HepG2 (cell line): ENCODE measurements around the gene MCU.

Source experiments
- HDAC2 ChIP-seq: sonication (generic); formaldehyde crosslinking; IDR thresholded peaks from 2 replicates; pipeline ENCODE4 v1.4.0; 2020; ENCODE audit warnings: missing genetic modification reagents
- MAFG ChIP-seq: sonication (generic); formaldehyde crosslinking; IDR thresholded peaks from 2 replicates; pipeline ENCODE4 v1.5.1; 2020; ENCODE audit warnings: mild to moderate bottlenecking, missing genetic modification reagents
- POLR2A ChIP-seq, 2 experiments: IDR thresholded peaks; 2 replicates each; pipeline ENCODE4 v1.6.1; 2011; ENCODE audit warnings: low read depth in 2 of 2, low read length in 2 of 2, mild to moderate bottlenecking in 1 of 2, moderate library complexity in 1 of 2; ENCODE audit not compliant: insufficient read depth in 1 of 2
- RXRA ChIP-seq: sonication (generic); formaldehyde crosslinking; IDR thresholded peaks from 2 replicates; pipeline ENCODE4 v1.5.1; 2020; ENCODE audit warnings: missing genetic modification reagents
- SIX1 ChIP-seq: sonication (generic); formaldehyde crosslinking; IDR thresholded peaks from 2 replicates; pipeline ENCODE4 v1.4.0; 2020; ENCODE audit warnings: missing genetic modification reagents, borderline replicate concordance
- SP5 ChIP-seq: IDR thresholded peaks from 2 replicates; pipeline ENCODE4 v1.6.1; 2016; ENCODE audit warnings: low read depth, borderline replicate concordance
- ZNF124 ChIP-seq: sonication (generic); formaldehyde crosslinking; IDR thresholded peaks from 2 replicates; pipeline ENCODE4 v1.4.0; 2020; ENCODE audit warnings: missing genetic modification reagents
- TF ChIP-seq, protein P1 (sequence below): sonication (generic); formaldehyde crosslinking; IDR thresholded peaks from 2 replicates; pipeline ENCODE4 v1.5.0; 2020; ENCODE audit warnings: mild to moderate bottlenecking, missing genetic modification reagents, moderate library complexity

DNA sequence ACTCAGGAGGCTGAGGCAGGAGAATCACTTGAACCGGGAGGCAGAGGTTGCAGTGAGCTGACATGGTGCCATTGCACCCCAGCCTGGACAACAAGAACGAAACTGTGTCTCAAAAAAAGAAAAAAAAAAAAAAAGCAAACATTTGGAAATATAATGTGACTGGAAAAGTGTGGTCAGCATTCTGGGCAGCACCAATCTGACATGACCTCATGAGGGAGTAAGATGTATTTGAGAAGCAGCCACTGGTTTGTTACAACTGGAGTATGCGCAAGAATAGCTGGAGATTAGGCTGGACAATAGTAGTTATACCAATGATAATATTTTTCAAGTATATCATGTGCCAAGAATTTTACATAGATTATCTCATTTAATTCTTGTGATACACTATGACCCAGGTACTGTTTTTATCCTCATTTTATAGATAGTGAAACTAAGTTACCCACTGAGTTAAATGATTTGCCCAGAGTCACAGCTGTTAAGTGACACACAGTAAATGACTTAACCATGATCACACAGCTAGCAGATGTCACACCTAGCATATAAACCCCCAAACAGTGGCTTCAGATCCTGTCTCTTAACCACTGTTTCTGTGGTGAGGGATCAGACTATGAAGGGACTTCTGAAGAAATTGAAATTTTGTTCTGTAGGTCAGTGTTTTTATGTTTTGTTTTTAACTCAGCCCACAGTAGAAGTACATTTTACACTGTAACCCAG, 11.1 kb downstream of the MCU start:
- no peak for TF ChIP-seq HDAC2 (CRISPR knock-in tag)
- no peak for TF ChIP-seq SIX1 (CRISPR knock-in tag)
- no peak for TF ChIP-seq SP5 (CRISPR knock-in tag)
- TF ChIP-seq RXRA (CRISPR knock-in tag): no peak
- TF ChIP-seq POLR2A (IDR thresholded peaks at IDR 0.05; ENCODE audit: insufficient read depth in 1 of 2, low read depth in 2 of 2, low read length in 2 of 2): no peak
- no peak for TF ChIP-seq MAFG (CRISPR knock-in tag)
- no peak for TF ChIP-seq ZNF124 (CRISPR knock-in tag)
- TF ChIP-seq, protein P1, sequence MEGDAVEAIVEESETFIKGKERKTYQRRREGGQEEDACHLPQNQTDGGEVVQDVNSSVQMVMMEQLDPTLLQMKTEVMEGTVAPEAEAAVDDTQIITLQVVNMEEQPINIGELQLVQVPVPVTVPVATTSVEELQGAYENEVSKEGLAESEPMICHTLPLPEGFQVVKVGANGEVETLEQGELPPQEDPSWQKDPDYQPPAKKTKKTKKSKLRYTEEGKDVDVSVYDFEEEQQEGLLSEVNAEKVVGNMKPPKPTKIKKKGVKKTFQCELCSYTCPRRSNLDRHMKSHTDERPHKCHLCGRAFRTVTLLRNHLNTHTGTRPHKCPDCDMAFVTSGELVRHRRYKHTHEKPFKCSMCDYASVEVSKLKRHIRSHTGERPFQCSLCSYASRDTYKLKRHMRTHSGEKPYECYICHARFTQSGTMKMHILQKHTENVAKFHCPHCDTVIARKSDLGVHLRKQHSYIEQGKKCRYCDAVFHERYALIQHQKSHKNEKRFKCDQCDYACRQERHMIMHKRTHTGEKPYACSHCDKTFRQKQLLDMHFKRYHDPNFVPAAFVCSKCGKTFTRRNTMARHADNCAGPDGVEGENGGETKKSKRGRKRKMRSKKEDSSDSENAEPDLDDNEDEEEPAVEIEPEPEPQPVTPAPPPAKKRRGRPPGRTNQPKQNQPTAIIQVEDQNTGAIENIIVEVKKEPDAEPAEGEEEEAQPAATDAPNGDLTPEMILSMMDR (CRISPR knock-in tag): no peak
